NCI-H2196 treated with DMSO at 0.1 percent for 48 hours (cell line): ENCODE results near the gene BDH1.
"Not testable (repeated sequence)": the region's sequence is repeated elsewhere in the genome, so short reads cannot be mapped to it uniquely, and the experiment has no call there.

Experiments used
- DNase-seq: peaks from one replicate; lab custom pipeline; 2025; ENCODE audit not compliant: unreplicated experiment; lab: John Stamatoyannopoulos, UW

BDH1 gene

GRCh38 chr3:197490098-197491058, 65.4 kb downstream of the BDH1 start:
- no peak for DNase-seq

- no peak for DNase-seq
These were observed 67.8 kb downstream of the BDH1 start for GRCh38 chr3:197487911-197488391.

GRCh38 chr3:197486861-197487260, 68.9 kb downstream of the BDH1 start:
- no peak for DNase-seq

GRCh38 chr3:197485143-197485542, 70.6 kb downstream of the BDH1 start:
- no peak for DNase-seq

DNA sequence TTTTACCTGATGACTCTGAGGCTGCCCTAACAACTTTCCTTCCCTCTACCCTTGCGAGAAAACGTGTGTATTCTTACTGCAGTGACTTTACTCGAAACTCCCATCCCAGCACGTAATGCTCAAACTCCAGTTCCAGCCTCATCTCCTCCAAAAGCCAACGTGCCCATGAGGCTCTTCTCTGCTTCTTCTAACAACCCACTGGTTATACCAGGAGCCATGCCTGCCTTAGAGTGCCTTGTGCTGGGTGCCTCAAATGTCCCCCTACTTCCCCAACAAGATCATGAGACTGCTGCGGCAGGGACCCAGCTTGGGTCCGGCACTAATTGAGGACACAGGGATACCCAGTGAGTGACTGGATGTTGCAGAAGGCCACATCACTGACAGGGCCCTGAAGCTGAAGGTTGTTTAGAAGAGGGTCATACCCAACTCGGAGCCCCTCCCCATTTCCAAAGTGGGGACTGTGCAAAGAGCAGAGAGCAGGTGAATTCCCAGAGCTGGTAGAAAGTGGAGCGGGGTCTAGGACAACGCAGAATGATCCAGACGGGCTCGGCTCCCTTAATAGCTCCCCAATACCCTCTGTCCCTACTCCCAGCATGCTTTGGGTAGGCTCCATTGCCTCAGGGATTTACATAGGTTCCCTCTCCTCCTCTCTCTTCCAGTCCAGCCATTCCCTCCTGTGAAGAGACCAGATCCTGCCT, 71.4 kb downstream of the BDH1 start:
- DNase-seq = no peak

GRCh38 chr3:197482001-197482400, 73.8 kb downstream of the BDH1 start:
- no peak for DNase-seq

DNA sequence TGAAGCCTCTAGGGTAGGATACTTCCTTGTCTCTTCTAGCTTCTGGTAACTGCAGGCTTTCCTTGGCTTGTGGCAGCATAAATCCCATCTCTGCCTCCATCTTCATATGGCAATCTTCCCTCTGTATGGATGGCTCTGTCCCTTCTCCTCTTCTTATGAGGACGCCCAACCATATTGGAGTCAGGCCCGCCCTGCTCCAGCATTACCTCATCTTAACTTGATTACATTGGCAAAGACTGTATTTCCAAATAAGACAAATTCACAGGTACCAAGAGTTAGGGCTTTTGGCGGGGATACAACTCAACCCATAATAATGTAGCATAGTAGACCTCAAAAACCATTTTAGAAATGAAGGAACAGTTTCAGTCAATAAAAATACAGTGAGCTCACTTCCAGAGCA, 75.4 kb downstream of the BDH1 start:
- DNase-seq = no peak

GRCh38 chr3:197478746-197479668, 76.8 kb downstream of the BDH1 start:
- peak; percentile 20 for DNase-seq

DNA sequence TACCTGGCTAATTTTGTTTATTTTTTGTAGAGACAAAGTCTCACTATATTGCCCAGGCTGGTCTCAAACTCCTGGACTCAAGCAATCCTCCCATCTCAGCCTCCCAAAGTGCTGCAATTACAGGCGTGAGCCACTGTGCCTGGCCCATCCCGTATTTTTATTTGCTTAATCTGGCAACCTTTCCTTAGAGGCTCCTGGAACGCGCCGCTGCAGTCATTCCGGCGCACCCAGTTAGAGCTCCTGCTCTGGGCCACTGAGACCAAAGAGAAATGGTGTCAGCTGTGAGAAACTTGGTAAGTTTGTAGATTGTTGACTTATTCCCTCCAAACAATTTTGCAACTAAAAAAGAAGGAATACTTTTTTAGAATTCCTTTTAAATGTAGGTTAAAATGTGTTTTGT, 78.0 kb downstream of the BDH1 start:
- not testable (repeated sequence) for DNase-seq

GRCh38 chr3:197475997-197476525, 79.7 kb downstream of the BDH1 start:
- no peak for DNase-seq

- DNase-seq = no peak
These were observed 80.3 kb downstream of the BDH1 start for GRCh38 chr3:197475514-197475913.

DNA sequence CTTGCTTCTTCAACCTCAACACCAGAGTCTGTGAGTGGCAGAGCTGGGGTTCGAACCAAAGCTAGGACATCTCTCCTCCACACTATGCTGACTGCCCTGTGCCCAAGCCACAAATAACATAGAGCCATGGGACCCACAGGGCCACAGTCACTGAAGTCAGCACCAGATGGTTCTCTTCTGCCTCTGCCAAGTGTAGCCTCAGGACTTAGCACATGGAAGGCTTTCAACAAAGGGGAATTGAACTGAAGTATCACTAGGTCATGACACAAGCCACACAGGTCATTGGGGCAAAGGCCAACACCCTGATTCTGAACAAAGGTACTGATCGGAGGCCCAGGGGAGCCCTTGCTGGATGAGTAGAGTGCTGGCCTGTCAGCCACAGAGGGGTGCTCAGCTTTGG, 83.6 kb downstream of the BDH1 start:
- no peak for DNase-seq

DNA sequence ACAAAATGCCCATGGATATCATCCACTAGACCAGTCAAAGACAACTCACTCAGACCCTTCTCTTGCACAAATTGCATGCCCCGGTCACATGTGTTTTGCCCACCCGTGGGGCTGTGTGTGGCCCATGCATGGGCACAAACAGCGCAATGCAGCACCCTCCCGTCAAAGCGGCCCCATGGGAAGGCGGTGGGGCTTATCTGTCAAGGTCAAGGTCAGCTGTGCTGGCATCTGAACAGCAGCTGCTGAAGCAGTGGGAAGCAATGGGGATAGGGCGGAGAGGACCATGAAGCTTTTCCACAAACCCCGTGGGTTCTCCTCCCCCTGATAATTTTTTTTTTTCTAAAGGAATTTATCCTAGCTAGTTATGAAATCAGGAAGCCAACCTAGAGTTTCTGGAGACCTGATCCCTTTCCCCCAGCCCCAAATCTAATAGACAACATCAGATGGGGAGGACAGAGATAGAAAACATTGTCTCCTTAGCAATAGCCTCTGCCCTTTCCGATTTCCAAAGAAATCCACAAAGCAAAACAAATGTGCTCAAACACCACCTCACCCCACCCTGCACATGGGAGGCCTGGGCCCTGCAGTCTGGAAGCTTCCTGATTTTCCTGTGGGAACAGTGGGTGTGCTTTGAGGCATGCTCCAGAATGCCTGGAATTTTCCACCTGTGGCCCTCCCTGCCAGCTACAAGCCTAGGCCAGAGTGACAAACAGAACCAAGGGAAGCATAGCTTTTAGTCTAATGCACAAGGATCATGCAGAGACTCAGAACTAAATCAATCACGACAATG, 84.4 kb downstream of the BDH1 start:
- DNase-seq = no peak

DNA sequence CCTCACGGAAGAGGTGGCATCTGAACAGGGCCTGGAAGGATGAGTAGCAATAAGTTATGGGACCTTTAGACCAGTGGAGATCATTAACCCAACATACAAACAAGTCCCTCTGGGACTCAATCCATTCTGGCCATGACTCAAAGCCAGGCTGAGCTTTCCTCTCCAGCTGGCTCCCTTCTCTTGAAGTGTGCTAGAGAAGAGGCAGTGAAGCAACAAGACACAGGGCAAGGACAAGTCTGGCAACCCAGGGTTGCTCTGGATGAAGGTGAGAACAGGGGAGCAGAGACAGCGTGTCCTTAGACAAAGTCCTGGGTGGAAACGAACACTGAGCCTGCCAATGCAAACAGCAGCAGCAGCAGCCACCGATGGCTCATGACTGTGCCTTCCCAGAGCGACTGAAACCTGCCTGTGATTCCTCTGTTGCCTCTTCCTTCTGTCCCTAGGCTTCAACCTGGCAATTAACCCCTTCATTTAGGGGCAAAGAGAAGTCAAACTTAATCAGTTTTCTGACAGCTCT, 86.8 kb downstream of the BDH1 start:
- no peak for DNase-seq

DNA sequence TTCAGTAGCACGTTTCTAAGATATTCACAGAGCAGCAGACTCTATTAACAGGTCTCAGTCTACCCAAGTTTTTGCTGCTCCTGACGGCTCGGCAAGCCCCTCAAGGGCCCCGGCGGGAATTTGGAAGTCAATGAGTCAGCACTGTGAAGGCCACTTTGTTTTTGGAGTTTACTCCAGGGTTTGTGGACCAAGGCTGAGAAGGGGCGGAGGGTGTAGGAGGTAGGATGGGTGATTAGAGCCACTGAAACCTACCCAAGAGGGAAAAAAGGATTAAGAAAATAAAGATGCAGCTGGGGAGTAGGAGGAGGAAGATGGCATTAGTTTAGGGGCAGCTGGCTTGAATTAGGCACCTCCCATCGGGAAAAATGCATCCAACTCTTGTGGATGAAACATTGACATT, 87.6 kb downstream of the BDH1 start:
- no peak for DNase-seq

GRCh38 chr3:197466586-197467399, 89.0 kb downstream of the BDH1 start:
- DNase-seq = no peak

- no peak for DNase-seq
These were observed 89.7 kb downstream of the BDH1 start for GRCh38 chr3:197465996-197466549.

- no peak for DNase-seq
These were observed 90.4 kb downstream of the BDH1 start for GRCh38 chr3:197465197-197465995.
